Uterus (tissue), 2 donors: ENCODE data around the gene NHSL1.

ENCODE experiments used
- POLR2A ChIP-seq, 2 donors: fragments of 450-650 bp; IDR thresholded peaks; one replicate each; pipeline ENCODE4 v1.6.1; 2016; ENCODE audit warnings: antibody characterized with exemption in 2 of 2, mild to moderate bottlenecking in 1 of 2, moderate library complexity in 1 of 2
- TF ChIP-seq, protein P1 (sequence below), 4 experiments: fragments of 200-600 bp in 2 of 4; fragments of 450-650 bp in 2 of 4; sonication (generic) in 2 of 4; IDR thresholded peaks; one replicate each; pipeline ENCODE4 v1.5.1; 2016 to 2019; ENCODE audit warnings: antibody characterized with exemption in 4 of 4, mild to moderate bottlenecking in 2 of 4, moderate library complexity in 1 of 4

DNA sequence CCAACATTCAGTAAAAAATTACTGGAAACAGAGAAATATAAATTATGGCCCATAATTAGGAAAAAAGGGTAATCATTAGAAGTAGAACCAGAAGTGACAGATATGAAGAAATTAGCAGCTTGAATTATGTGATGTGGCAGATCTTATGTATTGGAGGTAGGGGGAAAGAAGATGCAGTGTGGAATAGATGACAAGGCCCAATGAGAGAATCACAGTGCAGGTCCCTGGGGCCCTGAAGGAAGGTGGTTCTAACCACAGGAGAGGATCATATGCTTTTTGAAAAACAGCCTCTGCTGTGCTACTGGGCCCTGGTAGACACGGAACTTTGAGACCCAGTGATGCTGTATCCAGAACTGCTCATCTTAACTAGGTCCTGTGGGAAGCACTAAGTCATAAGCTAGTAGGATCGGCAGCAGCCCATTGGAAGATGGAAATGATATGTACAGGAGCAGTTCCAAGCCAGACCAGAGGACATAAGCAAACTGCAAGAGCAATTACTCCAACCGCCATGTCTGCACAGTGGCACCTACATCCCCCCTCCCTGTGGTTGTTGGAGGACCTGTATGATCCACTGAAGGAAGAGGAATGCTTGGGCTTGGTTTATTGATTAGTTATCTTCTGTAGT is 81.1 kb downstream of the NHSL1 start:
- TF ChIP-seq POLR2A (IDR thresholded peaks at IDR 0.05) = no peak
- TF ChIP-seq, protein P1, sequence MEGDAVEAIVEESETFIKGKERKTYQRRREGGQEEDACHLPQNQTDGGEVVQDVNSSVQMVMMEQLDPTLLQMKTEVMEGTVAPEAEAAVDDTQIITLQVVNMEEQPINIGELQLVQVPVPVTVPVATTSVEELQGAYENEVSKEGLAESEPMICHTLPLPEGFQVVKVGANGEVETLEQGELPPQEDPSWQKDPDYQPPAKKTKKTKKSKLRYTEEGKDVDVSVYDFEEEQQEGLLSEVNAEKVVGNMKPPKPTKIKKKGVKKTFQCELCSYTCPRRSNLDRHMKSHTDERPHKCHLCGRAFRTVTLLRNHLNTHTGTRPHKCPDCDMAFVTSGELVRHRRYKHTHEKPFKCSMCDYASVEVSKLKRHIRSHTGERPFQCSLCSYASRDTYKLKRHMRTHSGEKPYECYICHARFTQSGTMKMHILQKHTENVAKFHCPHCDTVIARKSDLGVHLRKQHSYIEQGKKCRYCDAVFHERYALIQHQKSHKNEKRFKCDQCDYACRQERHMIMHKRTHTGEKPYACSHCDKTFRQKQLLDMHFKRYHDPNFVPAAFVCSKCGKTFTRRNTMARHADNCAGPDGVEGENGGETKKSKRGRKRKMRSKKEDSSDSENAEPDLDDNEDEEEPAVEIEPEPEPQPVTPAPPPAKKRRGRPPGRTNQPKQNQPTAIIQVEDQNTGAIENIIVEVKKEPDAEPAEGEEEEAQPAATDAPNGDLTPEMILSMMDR (IDR thresholded peaks at IDR 0.05) = no peak
